ENCODE measurements around the gene FSTL4. TPM values are rescaled to one million over a fixed set of nuclear protein-coding genes. Genes with fewer than 3 reads are reported as not detected.

FSTL4 gene
- total RNA-seq, 4 donors from 2014 or later, result 5.1 to 8.3 (median 6.0) TPM

- DNase-seq (ENCODE audit: low spot score in 2 of 2), result no peak
- intact Hi-C loops (cut with DNase I; ENCODE audit: low total_unique reads), result no loop called here
- TF ChIP-seq CTCF (IDR thresholded peaks at IDR 0.05) (no peak), POLR2A (IDR thresholded peaks at IDR 0.05) (no peak)
- no peak overlapping the region for H3K4me3 ChIP-seq (ENCODE audit: low read depth, poor library complexity, severe bottlenecking)
- WGBS, 2 donors, result 63 to 64% methylated on average over 6 of the region's 6 CpGs
These were observed 265.3 kb downstream of the FSTL4 start for GRCh38 chr5:133347039-133347438.

- WGBS, 2 donors, result 56 to 65% methylated on average over 2 of the region's 2 CpGs
- intact Hi-C loops (cut with DNase I; ENCODE audit: low total_unique reads), result no loop called here
- TF ChIP-seq POLR2A (IDR thresholded peaks at IDR 0.05), result no peak
- TF ChIP-seq CTCF (IDR thresholded peaks at IDR 0.05), result no peak
These were observed 268.1 kb downstream of the FSTL4 start for GRCh38 chr5:133344266-133344665.

GRCh38 chr5:133343196-133343595 is 269.1 kb downstream of the FSTL4 start:
- no peak for TF ChIP-seq CTCF (IDR thresholded peaks at IDR 0.05)
- TF ChIP-seq POLR2A (IDR thresholded peaks at IDR 0.05), result no peak
- no peak for DNase-seq (ENCODE audit: low spot score in 2 of 2)
- intact Hi-C loops (cut with DNase I; ENCODE audit: low total_unique reads), result no loop called here
- WGBS, 2 donors, result 81 to 83% methylated on average over 8 of the region's 8 CpGs
- no peak overlapping the region for H3K4me3 ChIP-seq (ENCODE audit: low read depth, poor library complexity, severe bottlenecking)

More at GRCh38 chr5:133344266-133344665, 268.1 kb downstream of the FSTL4 start:
- DNase-seq (ENCODE audit: low spot score in 2 of 2), result no peak
- H3K4me3 ChIP-seq (ENCODE audit: low read depth, poor library complexity, severe bottlenecking), result no peak overlapping the region

- TF ChIP-seq CTCF (IDR thresholded peaks at IDR 0.05), result no peak
- no peak for TF ChIP-seq POLR2A (IDR thresholded peaks at IDR 0.05)
- WGBS, 2 donors, result 65 to 80% methylated on average over 8 of the region's 8 CpGs
- intact Hi-C loops (cut with DNase I; ENCODE audit: low total_unique reads), result no loop called here
- no peak overlapping the region for H3K4me3 ChIP-seq (ENCODE audit: low read depth, poor library complexity, severe bottlenecking)
- DNase-seq (ENCODE audit: low spot score in 2 of 2), result no peak
These were observed 270.2 kb downstream of the FSTL4 start for GRCh38 chr5:133341915-133342710.

GRCh38 chr5:133341296-133341695 is 271.0 kb downstream of the FSTL4 start:
- DNase-seq (ENCODE audit: low spot score in 2 of 2), result no peak
- 81 to 89% methylated on average over 6 of the region's 6 CpGs for whole genome bisulfite sequencing, 2 donors
- TF ChIP-seq POLR2A (IDR thresholded peaks at IDR 0.05), result no peak
- no peak for TF ChIP-seq CTCF (IDR thresholded peaks at IDR 0.05)
- no peak overlapping the region for H3K4me3 ChIP-seq (ENCODE audit: low read depth, poor library complexity, severe bottlenecking)
- intact Hi-C loops (cut with DNase I; ENCODE audit: low total_unique reads), result no loop called here

- WGBS, 2 donors, result 85% methylated on average over 8 of the region's 8 CpGs
- no peak for DNase-seq (ENCODE audit: low spot score in 2 of 2)
- no peak overlapping the region for H3K4me3 ChIP-seq (ENCODE audit: low read depth, poor library complexity, severe bottlenecking)
- TF ChIP-seq POLR2A (IDR thresholded peaks at IDR 0.05) (no peak), CTCF (IDR thresholded peaks at IDR 0.05) (no peak)
- intact Hi-C loops (cut with DNase I; ENCODE audit: low total_unique reads), result no loop called here
These were observed 271.5 kb downstream of the FSTL4 start for GRCh38 chr5:133340822-133341221.

Data from lower leg skin (tissue), 4 donors.